GM18951 (cell line): ENCODE measurements around the gene GJB6.

ENCODE experiments used
- POLR2A ChIP-seq: IDR thresholded peaks from 4 replicates; pipeline ENCODE4 v1.6.1; 2011; ENCODE audit warnings: mild to moderate bottlenecking; ENCODE audit not compliant: insufficient read length, insufficient read depth; ENCODE audit errors: extremely low read depth
- in situ Hi-C: fragments of 300-500 bp; cut with MboI; formaldehyde crosslinking; loops from one replicate; pipeline ENCODE4 v1.12.0; 2022; ENCODE audit warnings: low sequenced_read_pairs, mixed read lengths, inconsistent platforms; ENCODE audit not compliant: unreplicated experiment

The GJB6 gene

GRCh38 chr13:20249913-20250312, 17.8 kb upstream of the GJB6 start:
- no peak for TF ChIP-seq POLR2A
- in situ Hi-C loops: no loop called here

- no peak for TF ChIP-seq POLR2A
- in situ Hi-C loops: no loop called here
Measured at GRCh38 chr13:20247963-20248362, 15.8 kb upstream of the GJB6 start.

- TF ChIP-seq POLR2A: no peak
- in situ Hi-C loops: no loop called here
Measured at GRCh38 chr13:20247403-20247802, 15.3 kb upstream of the GJB6 start.

GRCh38 chr13:20241593-20241992, 9.5 kb upstream of the GJB6 start:
- no peak for TF ChIP-seq POLR2A
- in situ Hi-C loops: no loop called here

- TF ChIP-seq POLR2A: no peak
- in situ Hi-C loops: no loop called here
Measured at GRCh38 chr13:20239748-20240147, 7.6 kb upstream of the GJB6 start.

GRCh38 chr13:20232556-20233277, 598 bp upstream of the GJB6 start:
- in situ Hi-C loops: no loop called here
- TF ChIP-seq POLR2A: no peak

GRCh38 chr13:20230913-20231838, 943 bp downstream of the GJB6 start:
- TF ChIP-seq POLR2A: no peak
- in situ Hi-C loops: no loop called here

- in situ Hi-C loops: no loop called here
- no peak for TF ChIP-seq POLR2A
Measured at GRCh38 chr13:20227730-20228129, 4.4 kb downstream of the GJB6 start.

GRCh38 chr13:20227288-20227687, 4.8 kb downstream of the GJB6 start:
- in situ Hi-C loops: no loop called here
- TF ChIP-seq POLR2A: no peak

GRCh38 chr13:20222553-20222952, 9.6 kb downstream of the GJB6 start:
- TF ChIP-seq POLR2A: no peak

GRCh38 chr13:20221772-20222171, 10.3 kb downstream of the GJB6 start:
- in situ Hi-C loops: no loop called here
- TF ChIP-seq POLR2A: no peak

More at GRCh38 chr13:20222553-20222952, 9.6 kb downstream of the GJB6 start:
- in situ Hi-C loops: no loop called here

- no peak for TF ChIP-seq POLR2A
- in situ Hi-C loops: no loop called here
Measured at GRCh38 chr13:20219577-20219976, 12.5 kb downstream of the GJB6 start.

- in situ Hi-C loops: no loop called here
- TF ChIP-seq POLR2A: no peak
Measured at GRCh38 chr13:20217168-20217567, 15.0 kb downstream of the GJB6 start.

- no peak for TF ChIP-seq POLR2A
- in situ Hi-C loops: no loop called here
Measured at GRCh38 chr13:20209948-20210347, 22.2 kb downstream of the GJB6 start.
